ENCODE data around the gene HPCAL4. TPM values are rescaled to one million over a fixed set of nuclear protein-coding genes. Genes with fewer than 3 reads are reported as not detected.
A peak's percentile ranks its signal among the peaks of the same experiment; 100 is the strongest.

HPCAL4 gene
- total RNA-seq, 1 donor from 2014 or later: not detected

DNA sequence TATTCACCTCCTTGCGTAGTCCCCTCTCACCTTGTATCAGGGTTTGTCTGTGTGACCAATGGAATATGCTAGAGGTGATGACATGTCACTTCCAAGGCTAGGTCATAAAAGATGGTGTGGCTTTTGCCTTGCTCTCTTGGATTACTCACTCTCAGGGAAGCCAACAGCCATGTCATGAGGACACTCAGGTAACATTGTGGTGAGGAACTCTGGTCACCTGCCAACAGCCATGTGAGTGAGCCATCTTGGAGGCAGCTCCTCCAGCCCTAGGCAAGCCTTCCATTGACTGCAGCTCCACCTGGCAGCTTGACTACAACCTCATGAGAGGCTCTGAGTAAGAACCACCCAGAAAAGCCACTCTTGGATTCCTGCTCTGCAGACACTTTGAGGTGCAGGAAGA, 40.8 kb downstream of the HPCAL4 start:
- no peak for DNase-seq (ENCODE audit: low read depth in 2 of 2)

DNA sequence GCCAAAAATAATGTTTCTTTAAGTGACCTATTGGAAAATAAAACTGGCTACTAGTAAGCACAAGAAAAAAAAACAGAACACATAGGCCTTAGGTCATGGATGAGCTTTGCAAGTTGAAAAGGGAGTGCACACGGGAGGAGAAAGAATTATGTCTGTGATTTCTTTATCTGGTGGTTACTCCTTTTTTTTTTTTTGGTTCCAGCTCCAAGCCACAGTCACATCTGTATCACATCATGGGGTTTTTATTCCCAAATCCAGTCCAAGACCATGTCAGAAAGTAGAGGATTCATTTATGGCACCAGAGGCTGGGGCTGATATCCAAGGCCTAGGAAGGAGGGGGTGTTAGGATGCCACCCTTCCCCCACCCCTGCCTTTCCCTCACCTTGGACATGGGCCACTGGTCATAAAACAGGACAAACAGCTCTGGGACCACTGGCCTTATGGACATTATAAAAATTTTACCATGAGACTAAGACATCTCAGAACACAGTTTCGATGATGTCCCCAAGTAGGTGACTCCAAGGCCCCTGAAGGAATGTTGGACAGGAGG, 41.5 kb downstream of the HPCAL4 start:
- no peak for DNase-seq (ENCODE audit: low read depth in 2 of 2)

DNA sequence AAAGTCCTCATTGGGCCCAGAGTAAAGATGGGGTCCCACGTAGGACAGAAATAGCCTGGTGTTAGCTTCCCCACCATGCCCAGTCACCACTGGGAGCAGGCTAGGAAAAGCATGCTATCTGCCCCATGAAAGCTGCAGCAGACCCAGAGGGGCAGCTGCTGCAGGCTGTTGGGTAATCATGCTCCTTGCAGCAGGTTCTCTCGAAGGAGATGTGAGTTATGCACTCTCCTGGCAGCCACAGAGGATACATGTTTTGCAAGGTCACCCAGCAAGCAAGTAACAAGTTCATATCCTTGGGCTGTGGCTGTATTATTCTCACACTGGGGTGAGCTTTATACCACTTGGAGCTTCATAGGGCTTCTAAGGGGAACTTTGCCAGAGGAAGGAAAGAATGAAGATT, 42.7 kb downstream of the HPCAL4 start:
- no peak for DNase-seq (ENCODE audit: low read depth in 2 of 2)

DNA sequence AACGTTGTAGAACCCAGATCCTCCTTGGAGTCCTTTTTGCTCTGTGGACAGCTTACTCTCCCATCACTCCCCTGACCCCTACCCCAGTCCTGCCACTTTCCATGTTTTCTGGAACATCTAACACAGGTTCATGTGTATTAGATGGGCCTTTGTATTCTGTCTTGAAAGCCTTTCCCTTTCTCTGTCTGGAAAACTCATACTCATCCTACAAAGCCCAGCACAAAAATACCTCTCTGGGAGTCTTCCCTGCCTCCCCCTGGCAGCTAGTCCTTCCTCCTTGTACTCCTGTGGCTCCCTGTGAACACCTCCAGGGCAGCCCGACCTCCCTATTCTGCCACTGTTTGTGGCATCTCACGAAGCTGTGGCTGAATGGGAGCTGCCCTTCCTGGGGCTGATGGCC, 44.0 kb downstream of the HPCAL4 start:
- DNase-seq (ENCODE audit: low read depth in 2 of 2): no peak

DNA sequence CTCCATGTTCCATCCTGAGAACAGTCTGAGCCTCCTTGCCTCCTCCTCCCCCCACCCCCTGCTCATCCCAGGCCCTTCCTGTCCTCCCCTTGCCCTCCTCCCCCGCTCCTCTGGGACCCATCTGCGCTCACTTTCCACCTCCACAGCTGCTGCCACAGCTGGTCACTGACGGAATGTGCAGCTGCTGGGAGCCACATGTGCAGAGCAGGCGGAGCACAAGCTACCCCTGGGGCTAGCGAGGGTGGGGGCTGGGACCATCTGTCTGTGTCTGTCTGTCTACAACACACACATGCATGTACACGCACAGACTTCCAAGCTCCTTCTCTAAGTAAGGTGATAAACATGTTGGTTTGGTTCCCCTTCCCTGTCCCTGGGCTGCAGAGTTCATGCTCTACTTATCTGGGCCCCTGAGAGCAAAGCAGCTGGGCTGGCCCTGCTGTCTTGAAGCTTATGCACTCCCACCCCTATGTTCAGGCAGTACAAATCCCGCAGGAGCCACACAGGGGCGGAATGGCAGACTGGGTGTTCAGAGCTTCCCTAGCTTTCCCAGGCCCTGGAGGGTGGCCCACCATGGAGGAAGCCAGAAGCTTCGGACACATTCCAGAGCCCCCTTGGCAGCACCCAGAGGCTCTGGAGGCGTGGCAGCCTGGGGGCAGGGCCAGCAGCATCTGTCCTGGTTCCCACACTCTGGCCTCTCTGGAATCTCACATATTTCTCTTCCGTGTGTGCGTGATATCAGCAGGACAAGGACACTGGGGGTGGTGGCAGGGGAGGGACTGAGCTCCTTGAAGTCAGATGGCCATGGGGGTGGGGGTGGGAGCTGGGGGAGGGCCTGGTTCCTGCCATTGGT, 44.8 kb downstream of the HPCAL4 start:
- no peak for DNase-seq (ENCODE audit: low read depth in 2 of 2)

DNA sequence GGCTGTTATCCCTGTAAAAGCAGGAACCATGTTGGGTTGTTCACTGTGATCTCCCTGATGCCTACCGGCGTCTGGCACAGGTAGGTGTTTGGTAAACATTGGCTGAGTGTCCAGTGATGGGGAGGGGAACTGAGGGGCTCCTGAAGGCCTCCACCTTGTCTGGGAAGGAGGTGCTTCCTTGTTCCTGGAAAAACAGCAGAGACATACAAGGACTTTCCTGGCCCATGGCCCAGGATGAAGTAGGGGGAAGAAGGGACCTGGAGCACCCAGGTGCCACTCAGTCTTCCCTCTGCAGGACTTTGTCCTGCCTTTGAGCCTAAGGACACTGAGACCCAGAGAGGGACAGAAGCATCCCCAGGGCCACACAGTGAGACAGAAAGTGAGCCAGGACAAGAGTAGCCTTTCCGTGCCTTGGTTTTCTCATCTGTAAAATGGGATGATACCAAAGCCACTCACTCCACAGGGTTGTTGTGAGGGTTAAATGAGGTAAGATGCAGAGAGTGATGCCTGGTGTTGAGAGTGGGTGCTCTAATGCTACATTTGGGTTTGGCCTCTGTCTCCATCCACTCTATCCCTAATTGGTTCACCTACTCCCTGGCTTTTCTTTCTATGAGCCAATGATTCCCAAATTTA, 45.7 kb downstream of the HPCAL4 start:
- DNase-seq (ENCODE audit: low read depth in 2 of 2): no peak

DNA sequence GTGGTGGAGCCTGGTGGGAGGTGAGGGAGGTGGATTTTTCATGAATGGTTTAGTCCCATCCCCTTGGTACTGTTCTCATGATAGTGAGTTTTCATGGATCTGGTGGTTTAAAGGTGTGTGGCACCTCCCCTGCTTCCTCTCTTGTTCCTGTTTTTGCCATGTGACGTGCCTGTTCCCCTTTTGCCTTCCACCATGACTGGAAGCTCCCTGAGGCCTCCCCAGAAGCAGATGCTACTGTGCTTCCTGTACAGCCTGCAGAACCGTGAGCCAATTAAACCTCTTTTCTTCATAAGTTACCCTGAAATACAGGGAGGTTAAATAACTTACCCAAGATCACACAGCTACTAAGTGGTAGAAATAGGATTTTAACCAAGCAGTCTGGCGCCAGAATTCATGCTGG, 47.5 kb downstream of the HPCAL4 start:
- no peak for DNase-seq (ENCODE audit: low read depth in 2 of 2)

DNA sequence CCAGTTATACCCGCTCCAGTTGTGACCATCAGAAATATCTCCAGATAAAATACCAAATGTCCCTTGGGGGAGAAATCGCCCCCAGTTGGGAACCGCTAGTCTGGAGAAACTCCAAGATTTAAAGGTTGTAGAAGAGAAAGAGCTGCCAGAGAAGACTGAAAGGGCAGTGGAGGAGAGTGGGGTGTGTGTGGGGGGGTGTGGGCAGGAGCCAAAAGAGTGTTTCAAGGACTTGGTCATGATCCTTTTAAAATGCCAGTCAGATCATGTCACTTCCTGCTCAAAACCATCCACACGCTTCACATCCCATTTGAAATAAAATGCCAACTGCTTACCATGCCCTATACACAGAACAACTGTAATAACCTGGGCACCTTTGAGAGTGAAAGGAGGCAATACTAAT, 48.4 kb downstream of the HPCAL4 start:
- DNase-seq (ENCODE audit: low read depth in 2 of 2): no peak

DNA sequence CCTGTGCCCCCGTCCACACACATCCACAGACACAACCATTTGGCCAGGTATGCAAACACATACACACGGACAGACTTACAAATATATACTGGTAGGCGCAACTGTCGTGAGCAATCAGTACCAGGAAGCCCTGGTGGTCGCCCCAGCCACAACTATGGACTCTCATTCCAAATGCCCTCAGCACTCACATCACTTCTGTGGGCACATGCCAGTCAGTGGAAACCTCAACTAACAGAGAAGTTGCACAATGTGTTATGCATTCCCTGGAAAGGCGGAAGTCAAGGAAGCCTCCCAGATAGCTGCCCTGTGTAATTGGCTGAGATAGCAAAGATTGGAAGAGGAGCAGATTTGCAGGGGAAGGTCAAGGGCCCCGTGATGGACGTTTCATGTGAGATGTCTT, 50.4 kb downstream of the HPCAL4 start:
- no peak for DNase-seq (ENCODE audit: low read depth in 2 of 2)

DNA sequence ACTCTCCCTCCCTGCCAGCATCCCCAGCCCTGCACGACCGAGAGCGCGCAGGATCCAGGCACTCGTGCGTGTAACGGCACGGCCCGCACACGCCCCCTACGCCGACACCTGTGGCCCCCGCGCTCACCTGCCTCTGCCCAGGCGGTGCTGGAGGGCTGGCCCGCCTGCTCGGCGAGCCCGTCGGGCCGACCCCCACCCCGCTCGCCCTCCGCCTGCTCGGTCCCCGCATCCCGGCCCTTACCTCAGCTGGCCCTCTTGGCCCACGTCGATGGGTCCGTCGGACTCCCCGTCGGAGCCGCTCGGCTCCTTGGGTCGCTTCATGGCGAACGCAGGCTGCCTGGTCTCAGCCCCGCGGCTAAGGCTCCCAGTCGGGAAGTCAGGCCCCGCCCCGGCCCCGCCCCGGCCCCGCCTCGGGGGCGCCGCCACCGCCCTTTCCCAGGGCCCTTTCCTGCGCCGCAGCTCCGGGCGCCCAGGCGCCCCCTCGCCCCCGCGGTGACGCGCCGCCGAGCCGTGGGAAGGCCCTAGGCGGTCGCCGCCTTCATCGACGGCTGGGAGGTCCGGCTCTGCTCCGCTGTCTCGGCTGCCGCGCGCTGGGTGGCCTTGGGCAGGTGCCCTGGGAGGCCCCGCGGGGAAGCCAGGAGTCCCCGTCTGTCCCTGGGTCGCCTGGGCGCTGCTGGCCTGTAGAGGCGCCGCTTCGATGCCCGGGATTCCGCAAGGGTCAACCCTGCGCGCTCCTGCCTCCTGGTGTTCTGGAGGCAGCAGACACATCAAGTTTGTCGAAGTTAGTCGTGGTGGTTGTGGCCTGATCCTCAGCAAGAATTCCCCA, 51.7 kb downstream of the HPCAL4 start, which contains the start of gene HEYL:
Gene HEYL, minus strand, starts transcription at position 339 of the 826 bp plus-strand sequence. Its CDS starts 18 bp downstream, at position 321.
- DNase-seq (ENCODE audit: low read depth in 2 of 2): peak in 1 of 2 donors; percentile 32

DNA sequence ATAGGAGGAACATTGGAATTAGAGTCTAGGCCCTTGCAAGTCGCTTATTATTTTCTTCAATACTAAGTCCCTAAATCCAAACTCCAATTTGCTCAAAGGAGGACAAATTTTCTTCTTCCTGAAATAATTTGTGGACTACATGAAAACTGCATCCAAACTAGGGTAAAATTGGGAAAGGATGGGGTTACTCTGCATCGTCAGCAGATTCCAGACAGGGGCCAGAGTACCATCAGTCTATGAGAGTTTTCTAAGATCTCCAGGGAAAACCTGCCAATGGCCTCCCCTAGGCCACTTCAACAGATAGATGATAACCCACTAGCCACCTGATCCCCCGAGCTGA, 52.3 kb downstream of the HPCAL4 start:
- DNase-seq (ENCODE audit: low read depth in 2 of 2): no peak

DNA sequence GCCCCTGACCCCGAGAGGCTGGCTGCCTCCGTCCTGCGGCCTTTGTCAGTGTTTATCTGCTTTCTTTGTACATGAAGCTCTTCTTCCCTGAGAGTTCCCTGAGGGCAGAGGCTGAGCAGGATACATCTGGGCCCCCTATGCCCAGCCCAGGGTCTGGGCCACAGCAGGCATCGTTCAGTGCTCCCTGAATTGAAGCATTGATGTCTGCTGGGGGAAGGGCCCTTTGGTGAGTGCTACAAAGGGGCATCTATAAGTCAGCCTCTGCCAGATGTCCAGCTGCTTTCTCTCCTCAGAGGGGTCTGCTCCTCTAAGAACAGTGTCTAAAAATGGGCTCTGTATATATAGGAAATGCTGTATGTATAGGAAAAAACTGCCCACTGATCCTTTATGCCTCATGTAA, 53.9 kb downstream of the HPCAL4 start:
- no peak for DNase-seq (ENCODE audit: low read depth in 2 of 2)

DNA sequence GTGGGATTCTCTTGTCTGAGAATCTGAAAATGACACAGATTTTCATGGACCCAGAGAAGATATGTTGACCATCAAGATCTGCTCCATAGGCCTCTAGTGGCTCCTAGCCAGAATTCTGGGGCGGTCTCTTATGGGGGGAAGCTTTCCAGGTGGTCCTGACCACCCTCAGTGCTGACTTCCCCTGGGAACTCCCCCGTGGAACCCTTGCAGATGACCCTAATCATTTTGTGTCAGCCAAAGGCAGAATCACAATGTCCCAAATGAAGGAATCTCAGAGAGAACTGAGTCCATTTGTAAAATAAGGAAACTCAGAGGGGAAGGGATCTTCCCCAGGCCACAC, 55.4 kb downstream of the HPCAL4 start:
- DNase-seq (ENCODE audit: low read depth in 2 of 2): no peak

DNA sequence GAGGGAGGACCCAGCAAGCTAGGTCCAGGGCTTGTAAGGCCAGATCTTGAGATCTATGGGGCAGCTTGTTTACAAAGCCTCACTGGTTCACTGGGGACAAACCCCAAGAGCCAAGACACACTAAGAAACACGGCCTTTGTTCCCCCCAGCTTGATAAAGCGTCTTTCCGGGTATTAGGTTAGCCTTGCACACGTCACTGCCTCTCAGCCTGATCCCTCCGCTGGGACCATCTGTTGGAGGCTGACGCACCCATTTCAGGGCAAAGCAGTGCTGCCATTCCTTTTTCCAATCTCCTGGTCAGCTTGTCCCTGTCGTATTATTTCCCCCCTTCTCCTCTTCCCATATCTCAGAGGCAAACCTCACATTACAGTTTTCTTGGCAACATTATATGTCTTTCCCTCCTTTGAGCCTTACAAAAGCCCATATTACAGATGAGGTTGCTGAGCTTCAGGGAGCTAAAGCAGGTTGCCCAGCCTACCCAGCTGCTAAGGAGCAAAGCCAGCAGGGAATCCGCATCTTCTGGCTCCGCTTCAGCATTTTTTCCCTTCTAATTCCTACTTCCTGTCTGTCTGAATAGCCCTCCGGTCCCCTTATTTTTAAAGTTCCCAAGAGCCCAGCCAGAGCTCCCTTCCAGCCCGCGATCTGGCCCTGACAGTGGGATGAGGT, 55.9 kb downstream of the HPCAL4 start:
- DNase-seq (ENCODE audit: low read depth in 2 of 2): no peak

DNA sequence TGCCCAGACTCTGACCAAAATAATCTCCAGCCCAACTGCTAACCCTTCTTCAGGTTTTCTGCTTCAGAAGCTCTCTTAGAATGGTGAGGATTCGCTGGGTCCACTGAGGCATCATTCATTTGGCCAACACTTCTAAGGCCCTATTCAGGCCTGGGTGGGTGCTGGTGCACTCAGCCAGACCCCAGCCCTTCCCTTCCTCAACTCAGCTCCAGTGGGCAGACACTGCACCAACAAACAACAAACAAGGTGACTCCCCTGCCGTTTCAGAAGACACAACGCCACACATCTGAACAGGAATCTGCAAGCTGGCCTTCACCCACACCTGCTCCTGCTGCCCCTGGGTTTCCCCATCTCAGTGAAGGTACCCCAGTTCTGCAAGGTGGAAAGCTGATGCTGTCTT, 57.8 kb downstream of the HPCAL4 start:
- no peak for DNase-seq (ENCODE audit: low read depth in 2 of 2)

DNA sequence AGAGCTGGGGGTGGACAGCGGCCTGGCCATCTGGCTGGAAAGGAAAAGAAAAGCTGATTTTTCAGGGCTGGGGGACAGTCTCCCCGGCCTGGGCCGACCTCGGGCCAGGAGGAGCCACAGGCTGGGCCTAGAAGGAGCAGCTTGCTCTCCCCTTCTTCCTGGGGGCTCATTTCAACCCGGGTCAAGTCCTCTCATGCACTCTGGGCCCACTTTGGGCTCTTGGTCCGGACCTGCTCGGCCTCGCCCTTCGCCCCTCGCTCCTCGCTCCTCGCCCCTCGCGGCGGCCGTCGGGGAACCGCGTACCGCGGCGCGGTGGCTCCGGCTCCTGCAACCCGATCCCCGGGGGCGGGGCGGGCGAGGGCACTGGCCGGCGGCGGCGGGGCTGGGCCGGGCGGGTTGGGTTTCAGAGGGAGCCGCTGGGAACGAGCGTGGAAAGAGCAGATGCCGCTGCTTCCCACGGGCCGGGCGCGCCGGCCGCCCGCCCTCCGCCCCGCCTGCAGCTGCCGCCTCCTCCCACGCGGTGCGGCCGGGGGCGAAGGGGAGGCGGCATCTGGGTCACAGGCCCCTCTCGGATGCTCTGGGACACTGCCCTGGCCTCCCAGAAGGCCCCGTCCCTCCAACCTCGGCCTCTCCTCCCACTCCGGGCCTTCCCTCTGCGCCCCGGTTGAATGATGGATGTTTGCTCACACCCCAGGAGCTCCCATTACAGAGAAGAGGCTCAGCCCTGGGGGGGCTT, 58.4 kb downstream of the HPCAL4 start:
- DNase-seq (ENCODE audit: low read depth in 2 of 2): peak; percentile 9 to 64

DNA sequence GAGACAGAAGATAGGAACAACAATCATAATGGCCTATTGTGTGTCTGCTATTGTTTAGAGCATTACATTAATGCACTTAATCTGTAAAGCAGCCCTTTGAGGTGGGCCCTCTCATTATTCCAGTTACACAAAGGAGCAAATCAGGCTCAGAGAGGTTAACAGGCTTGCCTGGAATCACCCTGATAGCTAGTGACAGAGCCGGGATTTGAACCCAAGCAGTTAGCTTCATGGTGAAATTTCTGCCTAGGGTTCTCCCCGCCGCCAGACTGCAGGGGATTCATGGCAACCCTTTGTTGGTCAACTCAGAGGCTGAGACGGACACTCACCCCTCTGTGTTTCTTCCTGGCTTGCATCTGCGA, 58.9 kb downstream of the HPCAL4 start:
- DNase-seq (ENCODE audit: low read depth in 2 of 2): no peak

DNA sequence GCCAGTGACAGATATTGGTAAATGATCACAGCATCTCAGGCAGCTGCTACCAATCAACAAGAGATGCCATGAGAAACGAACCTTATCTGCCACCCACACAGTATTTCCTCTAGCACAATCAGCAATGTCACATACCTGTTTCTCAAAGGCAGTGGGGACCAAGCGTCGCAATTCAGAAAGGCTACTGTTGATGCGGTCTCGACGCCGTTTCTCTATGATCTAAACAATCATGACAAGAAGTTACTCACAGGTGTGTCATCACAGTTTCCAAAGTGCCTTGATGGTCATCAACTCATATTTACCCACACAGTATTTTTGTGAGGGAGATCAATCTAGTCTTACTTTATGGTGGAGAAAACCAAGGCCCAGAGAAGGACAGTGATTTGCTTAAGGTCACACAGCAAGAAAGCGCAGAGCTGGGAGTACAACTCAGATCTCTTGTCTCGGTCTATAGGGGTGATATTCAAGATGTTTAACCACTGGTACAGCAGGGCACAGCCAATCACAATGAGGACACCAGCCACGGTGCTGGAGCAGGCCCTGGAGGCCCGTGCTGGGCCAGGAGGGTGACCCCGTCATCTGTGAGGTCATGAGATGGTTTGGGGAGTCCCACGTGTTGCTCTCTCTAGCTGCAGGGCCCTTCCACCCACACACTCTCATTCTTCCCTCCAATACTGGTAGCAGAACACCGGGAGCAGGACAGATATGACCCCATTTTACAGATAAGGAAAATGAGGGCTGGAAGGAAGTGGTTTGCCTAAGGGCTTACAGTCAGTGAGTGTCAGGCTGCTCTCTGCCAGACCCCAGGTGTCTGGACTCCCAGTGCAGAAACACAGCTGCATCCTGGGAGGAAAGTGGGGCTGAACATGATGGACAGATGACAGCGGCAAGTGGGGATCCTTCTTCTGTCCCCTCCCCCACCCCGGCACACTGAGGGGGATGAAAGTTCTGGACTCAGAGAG, 59.6 kb downstream of the HPCAL4 start:
- DNase-seq (ENCODE audit: low read depth in 2 of 2): no peak

DNA sequence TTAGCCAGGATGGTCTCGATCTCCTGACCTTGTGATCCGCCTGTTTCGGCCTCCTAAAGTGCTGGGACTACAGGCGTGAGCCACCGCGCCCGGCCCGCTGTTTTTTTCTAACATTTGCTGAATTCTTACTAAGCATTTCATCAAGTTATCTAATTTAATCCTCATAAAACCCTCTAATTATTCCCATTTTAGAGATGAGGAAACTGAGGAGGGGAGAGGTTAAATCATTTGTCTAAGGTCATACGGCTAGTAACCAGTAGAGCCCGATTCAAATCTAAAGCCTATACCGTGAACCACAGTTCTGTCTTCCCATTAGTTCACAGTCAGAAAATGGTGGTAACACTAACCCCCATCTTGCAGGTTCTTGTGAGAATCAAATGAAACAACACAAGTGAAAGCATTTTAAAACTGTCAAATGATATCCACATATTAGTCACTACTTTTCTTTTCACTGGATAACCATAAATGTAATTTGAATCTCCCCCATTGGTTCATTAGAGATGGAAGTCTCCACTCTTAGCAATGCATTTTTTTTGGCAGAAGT, 62.4 kb downstream of the HPCAL4 start:
- DNase-seq (ENCODE audit: low read depth in 2 of 2): no peak

Measured in dermis microvascular lymphatic vessel endothelial cell (primary cell).